IPS DF 6.9 (cell line): ENCODE measurements around the gene KRT33B.

Source experiments
- DNase-seq: peaks from one replicate; pipeline ENCODE4 v3.0.0-alpha.2; 2013; ENCODE audit warnings: low read depth, low spot score
- H3K27ac ChIP-seq: one replicate; pipeline ENCODE4 v1.5.1; 2013; ENCODE audit warnings: low read length, control low read depth
- H3K27me3 ChIP-seq: 2 replicates; pipeline ENCODE4 v1.6.1; 2013; ENCODE audit warnings: mild to moderate bottlenecking, low read length; ENCODE audit not compliant: control insufficient read depth, insufficient read depth
- H3K36me3 ChIP-seq: 2 replicates; pipeline ENCODE4 v1.6.1; 2013; ENCODE audit warnings: low read length; ENCODE audit not compliant: control insufficient read depth, insufficient read depth
- H3K4me1 ChIP-seq: 2 replicates; pipeline ENCODE4 v1.6.1; 2013; ENCODE audit warnings: low read length; ENCODE audit not compliant: control insufficient read depth, insufficient read depth
- H3K4me3 ChIP-seq: 2 replicates; pipeline ENCODE4 v1.5.1; 2013; ENCODE audit warnings: mild to moderate bottlenecking, low read length
- H3K9me3 ChIP-seq: 2 replicates; pipeline ENCODE4 v1.6.1; 2013; ENCODE audit warnings: low read length, inconsistent platforms; ENCODE audit not compliant: control insufficient read depth, insufficient read depth
- WGBS: extraction: QIAGEN DNeasy Blood & Tissue Kit; methylation state at CpG from one replicate; pipeline ENCODE4 v1.1.7; 2013; ENCODE audit warnings: mixed read lengths, missing lambda C conversion rate; ENCODE audit not compliant: insufficient read length, insufficient coverage; 5-methylcytosine and 5-hydroxymethylcytosine counted together

KRT33B gene

GRCh38 chr17:41334385-41335305 lies 35.0 kb downstream of the KRT33B start:
- no CpG with 5 or more reads among the region's 6 CpGs for WGBS
- Histone ChIP-seq H3K27me3 (no peaks in the 10 kb centered on the region), H3K27ac (no peak overlapping the region), H3K36me3 (no peaks in the 10 kb centered on the region), H3K9me3 (no peaks in the 10 kb centered on the region), H3K4me1 (no peaks in the 10 kb centered on the region), H3K4me3 (no peak overlapping the region)
- no peak for DNase-seq

GRCh38 chr17:41333836-41334235 lies 35.8 kb downstream of the KRT33B start:
- Histone ChIP-seq H3K4me3 (no peak overlapping the region), H3K9me3 (no peaks in the 10 kb centered on the region), H3K36me3 (no peaks in the 10 kb centered on the region), H3K4me1 (no peaks in the 10 kb centered on the region), H3K27ac (no peak overlapping the region), H3K27me3 (no peaks in the 10 kb centered on the region)
- WGBS: no CpG with 5 or more reads among the region's 3 CpGs
- DNase-seq: no peak

GRCh38 chr17:41333098-41333497 lies 36.5 kb downstream of the KRT33B start:
- no peak for DNase-seq
- H3K27ac ChIP-seq: no peak overlapping the region
- no peaks in the 10 kb centered on the region for H3K9me3 ChIP-seq
- H3K27me3 ChIP-seq: no peaks in the 10 kb centered on the region
- H3K4me3 ChIP-seq: no peak overlapping the region
- no peaks in the 10 kb centered on the region for H3K36me3 ChIP-seq
- no peaks in the 10 kb centered on the region for H3K4me1 ChIP-seq
- WGBS: no CpG with 5 or more reads among the region's 5 CpGs

GRCh38 chr17:41332239-41332638 lies 37.4 kb downstream of the KRT33B start:
- no peaks in the 10 kb centered on the region for H3K36me3 ChIP-seq
- no peak for DNase-seq
- H3K4me1 ChIP-seq: no peaks in the 10 kb centered on the region
- H3K4me3 ChIP-seq: no peak overlapping the region
- H3K9me3 ChIP-seq: no peaks in the 10 kb centered on the region
- WGBS: no CpG with 5 or more reads among the region's 2 CpGs
- H3K27me3 ChIP-seq: no peaks in the 10 kb centered on the region
- H3K27ac ChIP-seq: no peak overlapping the region

- no peak for DNase-seq
- no CpG with 5 or more reads among the region's 7 CpGs for WGBS
- H3K4me1 ChIP-seq: no peaks in the 10 kb centered on the region
- no peak overlapping the region for H3K27ac ChIP-seq
- H3K36me3 ChIP-seq: no peaks in the 10 kb centered on the region
- H3K9me3 ChIP-seq: no peaks in the 10 kb centered on the region
- no peak overlapping the region for H3K4me3 ChIP-seq
- no peaks in the 10 kb centered on the region for H3K27me3 ChIP-seq
Observed at GRCh38 chr17:41331606-41332005, 38.0 kb downstream of the KRT33B start.

- H3K9me3 ChIP-seq: no peaks in the 10 kb centered on the region
- no peaks in the 10 kb centered on the region for H3K36me3 ChIP-seq
- no peaks in the 10 kb centered on the region for H3K27me3 ChIP-seq
- H3K4me1 ChIP-seq: no peaks in the 10 kb centered on the region
- no peak overlapping the region for H3K27ac ChIP-seq
- no peak overlapping the region for H3K4me3 ChIP-seq
- peak; percentile 22 for DNase-seq
- no CpG with 5 or more reads among the region's 13 CpGs for WGBS
Observed at GRCh38 chr17:41329279-41329948, 40.2 kb downstream of the KRT33B start.

GRCh38 chr17:41328207-41328606 lies 41.4 kb downstream of the KRT33B start:
- Histone ChIP-seq H3K36me3 (no peaks in the 10 kb centered on the region), H3K9me3 (no peaks in the 10 kb centered on the region), H3K4me1 (no peaks in the 10 kb centered on the region), H3K27ac (no peak overlapping the region), H3K4me3 (no peak overlapping the region; the same call in 1 of the 2 replicates), H3K27me3 (no peaks in the 10 kb centered on the region)
- DNase-seq: no peak
- WGBS: no CpG with 5 or more reads among the region's 7 CpGs

GRCh38 chr17:41327411-41328120 lies 42.0 kb downstream of the KRT33B start:
- WGBS: no CpG with 5 or more reads among the region's 8 CpGs
- Histone ChIP-seq H3K27ac (no peak overlapping the region), H3K4me3 (no peak overlapping the region; the same call in 1 of the 2 replicates), H3K36me3 (no peaks in the 10 kb centered on the region), H3K4me1 (no peaks in the 10 kb centered on the region), H3K27me3 (no peaks in the 10 kb centered on the region), H3K9me3 (no peaks in the 10 kb centered on the region)
- DNase-seq: no peak

GRCh38 chr17:41326173-41327145 lies 43.2 kb downstream of the KRT33B start:
- H3K4me3 ChIP-seq: no peak overlapping the region
- no peak overlapping the region for H3K27ac ChIP-seq
- no peaks in the 10 kb centered on the region for H3K27me3 ChIP-seq
- H3K4me1 ChIP-seq: no peaks in the 10 kb centered on the region
- no peak for DNase-seq
- H3K36me3 ChIP-seq: no peaks in the 10 kb centered on the region
- no peaks in the 10 kb centered on the region for H3K9me3 ChIP-seq
- no CpG with 5 or more reads among the region's 18 CpGs for WGBS
